Mesothelial cell of epicardium (in vitro differentiated cells): Measurements from ENCODE around the gene OOSP2. TPM values are rescaled to one million over a fixed set of nuclear protein-coding genes. Genes with fewer than 3 reads are reported as not detected.

ENCODE experiments used
- DNase-seq, 2 experiments: peaks; one replicate each; pipeline ENCODE4 v3.0.0; 2021; ENCODE audit warnings: low spot score in 2 of 2; ENCODE audit not compliant: unreplicated experiment in 2 of 2
- H3K27ac Mint-ChIP-seq: 2 replicates; pipeline ENCODE4 v1.8.0; 2021; ENCODE audit warnings: mixed read lengths
- H3K27me3 Mint-ChIP-seq: 2 replicates; pipeline ENCODE4 v1.8.0; 2021; ENCODE audit warnings: low read depth, mixed read lengths
- H3K36me3 Mint-ChIP-seq: 2 replicates; pipeline ENCODE4 v1.8.0; 2021; ENCODE audit warnings: mixed read lengths
- H3K4me1 Mint-ChIP-seq: 2 replicates; pipeline ENCODE4 v1.8.0; 2021; ENCODE audit warnings: mixed read lengths
- H3K4me3 Mint-ChIP-seq: 2 replicates; pipeline ENCODE4 v1.8.0; 2021; ENCODE audit warnings: mild to moderate bottlenecking, moderate library complexity, mixed read lengths
- H3K9me3 Mint-ChIP-seq: 2 replicates; pipeline ENCODE4 v1.8.0; 2021; ENCODE audit warnings: mixed read lengths
- total RNA-seq: library from RNA; stranded (reverse); gene quantifications from 3 replicates; pipeline ENCODE4 v1.2.1, GENCODE V29; 2021
- TF ChIP-seq, protein P1 (sequence below): fragments of 200-600 bp; sonication (generic); IDR thresholded peaks from one replicate; pipeline ENCODE4 v1.5.0; 2021; ENCODE audit warnings: antibody characterized with exemption; ENCODE audit not compliant: unreplicated experiment

Gene OOSP2
- total RNA-seq, 1 donor from 2014 or later = not detected

DNA sequence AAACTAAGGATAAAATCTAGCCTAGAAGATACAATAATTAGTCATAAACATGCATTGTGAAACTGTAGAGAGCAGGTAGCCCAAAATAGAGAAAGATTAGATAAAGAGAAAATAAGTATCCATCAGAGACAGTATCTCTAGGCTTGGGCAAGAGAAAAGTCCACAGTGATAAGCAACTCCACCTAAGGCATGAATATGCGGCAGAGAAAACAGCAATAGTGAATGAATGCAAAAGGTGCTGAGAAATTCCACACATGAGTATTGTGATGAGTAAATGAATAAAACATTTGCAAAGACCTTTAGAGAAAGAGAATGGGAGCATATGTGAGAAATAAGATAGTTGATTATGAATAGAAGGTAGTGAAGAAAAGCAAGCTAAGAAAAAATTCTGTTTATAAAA, 57.0 kb downstream of the OOSP2 start:
- TF ChIP-seq, protein P1, sequence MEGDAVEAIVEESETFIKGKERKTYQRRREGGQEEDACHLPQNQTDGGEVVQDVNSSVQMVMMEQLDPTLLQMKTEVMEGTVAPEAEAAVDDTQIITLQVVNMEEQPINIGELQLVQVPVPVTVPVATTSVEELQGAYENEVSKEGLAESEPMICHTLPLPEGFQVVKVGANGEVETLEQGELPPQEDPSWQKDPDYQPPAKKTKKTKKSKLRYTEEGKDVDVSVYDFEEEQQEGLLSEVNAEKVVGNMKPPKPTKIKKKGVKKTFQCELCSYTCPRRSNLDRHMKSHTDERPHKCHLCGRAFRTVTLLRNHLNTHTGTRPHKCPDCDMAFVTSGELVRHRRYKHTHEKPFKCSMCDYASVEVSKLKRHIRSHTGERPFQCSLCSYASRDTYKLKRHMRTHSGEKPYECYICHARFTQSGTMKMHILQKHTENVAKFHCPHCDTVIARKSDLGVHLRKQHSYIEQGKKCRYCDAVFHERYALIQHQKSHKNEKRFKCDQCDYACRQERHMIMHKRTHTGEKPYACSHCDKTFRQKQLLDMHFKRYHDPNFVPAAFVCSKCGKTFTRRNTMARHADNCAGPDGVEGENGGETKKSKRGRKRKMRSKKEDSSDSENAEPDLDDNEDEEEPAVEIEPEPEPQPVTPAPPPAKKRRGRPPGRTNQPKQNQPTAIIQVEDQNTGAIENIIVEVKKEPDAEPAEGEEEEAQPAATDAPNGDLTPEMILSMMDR = no peak
- H3K36me3 Mint-ChIP-seq = no peaks in the 10 kb centered on the region
- H3K27me3 Mint-ChIP-seq = no peaks in the 10 kb centered on the region
- no peak for DNase-seq
- no peak overlapping the region for H3K27ac Mint-ChIP-seq
- no peak overlapping the region for H3K4me3 Mint-ChIP-seq
- no peaks in the 10 kb centered on the region for H3K4me1 Mint-ChIP-seq
- H3K9me3 Mint-ChIP-seq = no peaks in the 10 kb centered on the region

Other genes with a start within 250 kb of the OOSP2 start
- 34.3 to 42.3 TPM (median 37.2 TPM) in 3 replicates for gene MRPL16, start 229.6 kb upstream of the OOSP2 start, total RNA-seq
- gene CBLIF, start 194.9 kb upstream of the OOSP2 start, total RNA-seq = not detected in 3 replicates
- not detected in 3 replicates for gene TCN1, start 173.9 kb upstream of the OOSP2 start, total RNA-seq
- not detected in 3 replicates for gene OOSP3, start 161.6 kb upstream of the OOSP2 start, total RNA-seq
- not detected in 3 replicates for gene OOSP1, start 102.0 kb upstream of the OOSP2 start, total RNA-seq
- gene OOSP4A, start 76.4 kb upstream of the OOSP2 start, total RNA-seq = not detected in 3 replicates
- not detected in 3 replicates for gene OOSP4B, start 23.2 kb upstream of the OOSP2 start, total RNA-seq
- gene MS4A3, start 16.3 kb downstream of the OOSP2 start, total RNA-seq = not detected in 3 replicates
- not detected in 3 replicates for gene MS4A2, start 48.3 kb downstream of the OOSP2 start, total RNA-seq
- not detected in 3 replicates for gene MS4A6A, start 142.7 kb downstream of the OOSP2 start, total RNA-seq
- 0.31 to 0.61 TPM in 2 of 3 replicates, not detected in the other for gene MS4A4E, start 202.7 kb downstream of the OOSP2 start, total RNA-seq
- gene MS4A4A, start 240.3 kb downstream of the OOSP2 start, total RNA-seq = not detected in 3 replicates